VCaP (cell line): ENCODE measurements around the gene TRAF2.

ENCODE experiments used
- H3K27ac ChIP-seq: fragments of 450-650 bp; 2 replicates; pipeline ENCODE4 v1.5.1; 2017
- TF ChIP-seq, protein P1 (sequence below): fragments of 450-650 bp; conservative IDR thresholded peaks from 2 replicates; pipeline ENCODE4 v1.5.1; 2017; ENCODE audit warnings: mild to moderate bottlenecking, moderate library complexity

TRAF2 gene

GRCh38 chr9:136915632-136916329, 29.5 kb downstream of the TRAF2 start:
- TF ChIP-seq, protein P1, sequence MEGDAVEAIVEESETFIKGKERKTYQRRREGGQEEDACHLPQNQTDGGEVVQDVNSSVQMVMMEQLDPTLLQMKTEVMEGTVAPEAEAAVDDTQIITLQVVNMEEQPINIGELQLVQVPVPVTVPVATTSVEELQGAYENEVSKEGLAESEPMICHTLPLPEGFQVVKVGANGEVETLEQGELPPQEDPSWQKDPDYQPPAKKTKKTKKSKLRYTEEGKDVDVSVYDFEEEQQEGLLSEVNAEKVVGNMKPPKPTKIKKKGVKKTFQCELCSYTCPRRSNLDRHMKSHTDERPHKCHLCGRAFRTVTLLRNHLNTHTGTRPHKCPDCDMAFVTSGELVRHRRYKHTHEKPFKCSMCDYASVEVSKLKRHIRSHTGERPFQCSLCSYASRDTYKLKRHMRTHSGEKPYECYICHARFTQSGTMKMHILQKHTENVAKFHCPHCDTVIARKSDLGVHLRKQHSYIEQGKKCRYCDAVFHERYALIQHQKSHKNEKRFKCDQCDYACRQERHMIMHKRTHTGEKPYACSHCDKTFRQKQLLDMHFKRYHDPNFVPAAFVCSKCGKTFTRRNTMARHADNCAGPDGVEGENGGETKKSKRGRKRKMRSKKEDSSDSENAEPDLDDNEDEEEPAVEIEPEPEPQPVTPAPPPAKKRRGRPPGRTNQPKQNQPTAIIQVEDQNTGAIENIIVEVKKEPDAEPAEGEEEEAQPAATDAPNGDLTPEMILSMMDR, result no peak
- H3K27ac ChIP-seq, result no peak overlapping the region

DNA sequence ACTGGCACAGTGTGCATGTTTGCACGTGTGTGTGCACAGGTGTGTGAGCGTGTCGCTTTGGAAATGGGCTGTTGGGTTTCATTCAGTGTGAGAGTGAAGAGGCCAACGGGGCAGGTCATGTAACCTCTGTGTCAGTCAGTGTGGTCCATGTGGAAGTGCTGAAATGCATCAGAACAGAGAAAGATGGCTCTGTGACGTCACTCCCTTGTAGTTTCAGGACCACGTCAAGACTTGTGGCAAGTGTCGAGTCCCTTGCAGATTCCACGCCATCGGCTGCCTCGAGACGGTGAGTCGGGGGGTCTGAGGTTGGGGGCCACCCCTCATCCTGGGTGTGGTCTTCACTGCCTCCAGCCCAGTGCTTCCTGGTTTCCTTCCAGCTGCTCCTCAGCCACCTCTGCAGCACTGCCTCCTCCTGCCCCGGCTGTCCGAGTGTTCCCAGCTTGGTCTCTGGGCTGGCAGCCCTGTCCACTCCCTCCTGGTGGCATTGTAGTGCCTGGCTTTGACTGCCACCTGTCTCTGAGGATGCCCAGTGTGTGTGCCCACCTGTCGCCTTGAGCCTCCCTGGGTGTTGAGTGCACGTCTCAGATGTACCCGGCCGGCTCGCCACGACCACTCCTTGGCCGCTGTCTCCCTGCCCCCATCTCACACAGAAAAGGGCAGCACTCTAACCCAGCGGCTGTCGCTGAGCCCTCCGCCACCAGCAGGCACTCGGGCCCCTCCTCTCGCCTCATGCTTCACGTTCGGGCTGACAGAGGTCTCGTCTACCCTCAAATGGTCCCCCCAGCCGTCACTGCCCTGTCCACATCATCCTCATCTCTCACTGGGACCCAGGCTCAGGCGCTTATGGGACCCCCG, 30.2 kb downstream of the TRAF2 start:
- H3K27ac ChIP-seq, result no peak overlapping the region
- TF ChIP-seq, protein P1, result no peak

- TF ChIP-seq, protein P1, result no peak
- H3K27ac ChIP-seq, result no peak overlapping the region
These were observed 31.6 kb downstream of the TRAF2 start for GRCh38 chr9:136917902-136918301.

DNA sequence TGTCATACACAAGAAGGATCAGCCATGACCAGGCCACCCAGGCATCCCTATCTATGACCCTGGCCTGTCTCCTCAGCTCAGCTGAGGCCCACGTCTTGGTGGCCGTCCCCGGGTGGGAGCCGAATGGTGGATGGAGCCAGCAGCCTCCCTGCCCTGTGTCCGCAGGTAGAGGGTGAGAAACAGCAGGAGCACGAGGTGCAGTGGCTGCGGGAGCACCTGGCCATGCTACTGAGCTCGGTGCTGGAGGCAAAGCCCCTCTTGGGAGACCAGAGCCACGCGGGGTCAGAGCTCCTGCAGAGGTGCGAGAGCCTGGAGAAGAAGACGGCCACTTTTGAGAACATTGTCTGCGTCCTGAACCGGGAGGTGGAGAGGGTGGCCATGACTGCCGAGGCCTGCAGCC, 33.8 kb downstream of the TRAF2 start:
- TF ChIP-seq, protein P1, result no peak
- H3K27ac ChIP-seq, result no peak overlapping the region

GRCh38 chr9:136920734-136921231, 34.5 kb downstream of the TRAF2 start:
- TF ChIP-seq, protein P1, result no peak
- no peak overlapping the region for H3K27ac ChIP-seq

- H3K27ac ChIP-seq, result no peak overlapping the region
- TF ChIP-seq, protein P1, result no peak
These were observed 35.0 kb downstream of the TRAF2 start for GRCh38 chr9:136921307-136921706.

DNA sequence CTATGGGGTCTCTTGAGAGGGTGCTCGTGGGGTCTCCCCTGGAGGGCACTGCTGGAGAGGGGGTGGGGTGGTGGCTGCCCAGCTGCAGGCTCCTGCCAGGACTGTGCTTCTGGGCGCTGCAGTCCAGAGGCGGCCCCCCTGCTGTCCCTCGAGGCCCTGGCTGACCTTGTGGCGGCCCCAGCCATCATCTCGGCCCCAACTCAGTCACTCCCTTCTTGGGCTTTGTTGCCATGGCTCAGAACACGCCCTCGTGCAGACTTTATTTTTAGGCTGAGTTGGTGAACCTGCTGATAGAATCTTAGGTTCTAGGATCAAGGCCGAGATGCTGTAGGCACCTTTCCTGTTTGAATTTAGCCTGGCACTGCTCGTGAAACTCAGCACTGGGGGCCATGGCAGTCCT, 35.4 kb downstream of the TRAF2 start:
- TF ChIP-seq, protein P1, result no peak
- H3K27ac ChIP-seq, result no peak overlapping the region
